HG03175 (cell line): Measurements from ENCODE around the gene PPP6R3.
"Not testable (repeated sequence)": the region's sequence is repeated elsewhere in the genome, so short reads cannot be mapped to it uniquely, and the experiment has no call there.

Source experiments
- ATAC-seq: cut with Tn5 transposase; IDR thresholded peaks from one replicate; pipeline ENCODE4 v1.9.1; 2021; ENCODE audit warnings: mild to moderate bottlenecking, moderate library complexity; ENCODE audit not compliant: unreplicated experiment

The PPP6R3 gene

GRCh38 chr11:68454767-68455166 lies 5.8 kb upstream of the PPP6R3 start:
- ATAC-seq, result no peak

DNA sequence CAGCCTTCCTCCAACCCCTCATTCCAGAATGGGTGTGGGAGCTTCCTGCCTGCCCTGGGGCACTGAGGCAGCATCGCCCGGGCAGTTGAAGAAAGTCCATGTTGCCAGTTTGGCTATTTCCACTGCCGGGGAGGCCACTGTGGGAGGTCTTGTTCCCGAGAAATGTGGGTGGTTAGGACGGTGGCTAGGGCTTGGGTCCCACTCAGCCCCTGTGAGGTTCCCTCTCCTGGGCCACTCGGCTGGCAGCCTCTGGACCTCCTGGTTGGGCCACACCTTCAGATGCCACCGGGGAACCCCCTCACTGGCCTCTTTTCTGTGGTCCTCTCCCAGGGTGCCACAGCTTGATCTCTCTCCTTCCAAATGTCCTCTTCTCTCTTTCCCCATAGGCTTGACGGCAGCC lies 5.1 kb upstream of the PPP6R3 start:
- no peak for ATAC-seq

- no peak for ATAC-seq
Measured at GRCh38 chr11:68457216-68457897, 3.2 kb upstream of the PPP6R3 start.

DNA sequence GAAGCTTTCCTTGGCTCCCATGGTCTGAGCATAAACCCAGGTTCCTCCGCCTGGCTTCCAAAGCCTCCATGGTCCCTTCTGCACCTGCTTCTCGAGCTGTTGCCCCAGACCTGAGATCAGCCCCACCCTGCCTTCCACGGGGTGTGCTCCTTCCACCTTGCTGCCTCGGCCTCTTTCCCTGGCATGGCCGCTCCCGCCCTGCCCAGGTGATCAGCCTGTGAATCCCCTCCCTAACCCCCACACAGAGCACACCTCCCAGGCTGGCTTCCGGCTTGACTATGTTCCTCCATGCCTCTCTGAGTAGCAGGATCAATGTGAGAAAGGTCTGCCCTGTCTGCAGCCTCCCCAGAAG lies 2.7 kb upstream of the PPP6R3 start:
- no peak for ATAC-seq

- not testable (repeated sequence) for ATAC-seq
Measured at GRCh38 chr11:68458340-68458739, 2.2 kb upstream of the PPP6R3 start.

DNA sequence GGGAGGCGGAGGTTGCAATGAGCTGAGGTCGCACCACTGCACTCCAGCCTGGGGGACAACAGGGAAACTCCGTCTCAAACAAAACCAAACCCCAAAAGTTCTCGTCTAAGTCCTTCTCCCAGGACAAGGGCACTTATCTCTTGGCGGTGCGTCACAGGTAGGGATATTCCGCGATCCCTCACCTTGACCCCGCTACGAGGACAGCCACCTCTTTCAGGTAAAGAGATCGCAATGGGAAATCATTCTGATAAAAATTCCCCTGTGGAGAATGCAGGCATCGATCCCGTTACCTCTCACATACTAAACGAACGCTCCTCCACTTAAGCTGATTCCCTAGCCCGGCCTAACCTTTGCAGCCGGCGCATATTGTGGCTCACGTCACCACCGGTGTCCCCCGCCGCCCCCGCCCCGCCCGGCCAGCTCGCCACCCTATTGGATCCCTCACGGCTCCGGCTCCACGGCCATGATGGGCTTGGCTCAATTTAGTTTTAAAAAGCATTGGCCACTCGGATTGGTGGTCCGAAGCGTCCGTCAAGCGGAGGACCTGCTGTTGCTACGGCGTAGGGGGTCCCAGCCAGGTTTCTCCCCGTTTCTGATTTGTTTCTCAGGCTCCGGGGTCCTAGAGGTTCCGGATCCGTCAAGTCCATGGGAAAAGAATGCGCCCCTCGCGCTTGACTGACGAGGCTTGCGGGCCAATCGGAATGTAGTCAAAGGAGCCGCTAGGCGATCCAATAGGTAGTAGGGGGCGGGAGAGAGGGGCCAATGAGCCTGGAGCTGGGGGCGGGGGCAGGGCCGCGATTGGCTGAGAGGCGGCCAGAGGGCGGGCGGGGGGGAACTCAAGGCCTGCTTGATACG lies 439 bp upstream of the PPP6R3 start:
- peak; percentile 85 for ATAC-seq

- ATAC-seq, result no peak
Measured at GRCh38 chr11:68461575-68461917, 994 bp downstream of the PPP6R3 start.

GRCh38 chr11:68463714-68464113 lies 3.2 kb downstream of the PPP6R3 start:
- ATAC-seq, result no peak

DNA sequence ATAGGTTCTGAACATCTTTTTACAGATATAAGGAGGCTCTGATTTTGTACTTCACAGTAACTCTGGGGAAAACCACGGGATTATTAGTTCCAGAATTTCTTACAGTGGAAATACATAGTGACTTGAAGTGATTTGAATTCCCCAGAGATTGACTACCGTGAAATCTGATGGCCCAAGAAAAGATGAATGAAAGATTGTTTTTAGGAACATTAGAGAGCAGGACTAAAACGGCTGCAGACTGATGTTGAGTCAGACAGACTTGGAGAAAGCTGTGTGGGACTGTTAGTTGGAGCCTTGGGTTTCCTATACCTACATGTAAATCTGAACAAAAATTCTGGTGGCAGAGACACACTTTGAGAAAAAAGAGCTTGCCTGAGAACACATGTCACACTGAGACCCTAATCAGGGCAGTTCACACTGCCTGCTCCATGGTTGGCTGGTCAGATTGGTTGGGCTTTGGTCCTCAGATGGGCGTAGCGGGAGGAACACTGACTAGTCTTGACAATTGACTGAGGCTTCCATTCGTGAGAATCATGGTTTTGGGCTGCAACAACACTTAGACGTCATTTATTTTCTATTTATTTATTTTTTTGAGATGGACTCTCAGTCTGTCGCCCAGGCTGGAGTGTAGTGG lies 6.8 kb downstream of the PPP6R3 start:
- no peak for ATAC-seq

DNA sequence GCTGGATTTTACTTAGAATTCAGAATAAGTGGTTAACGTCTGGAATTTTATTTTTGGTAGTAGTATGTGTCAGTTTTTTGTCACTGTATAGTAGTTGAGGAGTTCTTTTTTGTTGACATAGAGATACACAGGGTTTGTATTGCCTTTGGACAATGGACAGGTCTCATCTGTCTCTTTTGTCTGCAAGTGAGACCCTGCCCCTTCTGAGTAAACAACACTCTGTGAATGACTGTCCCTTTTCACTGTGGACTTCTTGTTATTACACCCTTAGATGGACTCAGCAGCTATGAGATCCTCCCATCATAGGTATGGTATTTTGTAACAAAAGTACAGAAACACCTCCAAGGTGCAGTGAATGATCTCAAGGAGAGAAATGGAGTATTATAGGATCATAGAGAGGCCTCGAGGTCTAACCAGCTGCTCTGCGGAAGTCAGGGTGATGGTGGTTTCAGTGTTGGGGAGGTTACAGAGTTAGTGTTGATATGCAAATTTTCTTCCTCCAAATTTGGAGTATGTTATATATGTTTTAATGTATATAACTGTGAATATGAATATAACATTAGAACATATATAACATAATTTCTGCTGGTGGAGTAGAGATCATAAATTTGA lies 7.8 kb downstream of the PPP6R3 start:
- no peak for ATAC-seq

DNA sequence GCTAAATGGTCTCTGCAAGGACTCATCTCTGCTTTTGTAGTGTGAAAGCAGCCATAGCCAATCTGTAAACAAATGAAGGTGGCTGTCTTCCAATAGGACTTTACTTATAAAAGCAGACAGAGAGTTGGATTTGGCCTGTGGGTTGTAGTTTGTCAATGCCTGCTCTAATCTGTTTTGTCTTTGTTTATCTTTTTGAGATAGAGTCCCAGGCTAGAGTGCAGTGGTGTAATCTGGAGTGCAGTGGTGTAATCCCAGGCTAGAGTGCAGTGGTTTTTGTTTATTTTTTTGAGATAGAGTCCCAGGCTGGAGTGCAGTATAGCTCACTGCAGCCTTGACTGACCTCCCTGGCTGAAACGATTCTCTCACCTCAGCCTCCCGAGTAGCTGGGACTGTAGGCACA lies 8.6 kb downstream of the PPP6R3 start:
- no peak for ATAC-seq

GRCh38 chr11:68469642-68470041 lies 9.1 kb downstream of the PPP6R3 start:
- no peak for ATAC-seq

DNA sequence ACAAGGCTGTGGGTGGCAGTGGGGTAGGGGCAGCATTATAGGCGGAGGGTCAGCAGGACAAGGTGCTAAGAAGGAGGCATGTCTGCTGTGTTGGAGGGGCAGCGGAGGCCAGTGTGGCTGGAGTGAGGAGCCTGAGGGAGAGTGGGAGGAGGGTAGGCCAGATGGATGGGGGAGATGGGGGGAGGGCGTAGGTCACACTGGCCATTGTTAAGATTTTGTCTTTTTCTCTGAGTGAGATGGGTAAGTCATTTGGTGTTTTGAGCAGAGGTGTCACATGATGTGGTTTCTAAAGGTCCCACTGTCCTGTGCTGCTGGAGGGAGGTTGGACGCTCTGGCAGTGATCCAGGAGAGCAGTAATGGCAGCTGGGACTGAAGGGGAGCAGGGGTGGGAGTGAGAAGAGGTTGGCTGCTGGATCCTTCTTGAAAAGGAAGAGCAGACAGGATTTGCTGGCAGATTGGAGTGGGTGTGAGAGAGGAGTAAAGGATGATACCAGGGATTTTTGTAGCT lies 9.8 kb downstream of the PPP6R3 start:
- ATAC-seq, result no peak

DNA sequence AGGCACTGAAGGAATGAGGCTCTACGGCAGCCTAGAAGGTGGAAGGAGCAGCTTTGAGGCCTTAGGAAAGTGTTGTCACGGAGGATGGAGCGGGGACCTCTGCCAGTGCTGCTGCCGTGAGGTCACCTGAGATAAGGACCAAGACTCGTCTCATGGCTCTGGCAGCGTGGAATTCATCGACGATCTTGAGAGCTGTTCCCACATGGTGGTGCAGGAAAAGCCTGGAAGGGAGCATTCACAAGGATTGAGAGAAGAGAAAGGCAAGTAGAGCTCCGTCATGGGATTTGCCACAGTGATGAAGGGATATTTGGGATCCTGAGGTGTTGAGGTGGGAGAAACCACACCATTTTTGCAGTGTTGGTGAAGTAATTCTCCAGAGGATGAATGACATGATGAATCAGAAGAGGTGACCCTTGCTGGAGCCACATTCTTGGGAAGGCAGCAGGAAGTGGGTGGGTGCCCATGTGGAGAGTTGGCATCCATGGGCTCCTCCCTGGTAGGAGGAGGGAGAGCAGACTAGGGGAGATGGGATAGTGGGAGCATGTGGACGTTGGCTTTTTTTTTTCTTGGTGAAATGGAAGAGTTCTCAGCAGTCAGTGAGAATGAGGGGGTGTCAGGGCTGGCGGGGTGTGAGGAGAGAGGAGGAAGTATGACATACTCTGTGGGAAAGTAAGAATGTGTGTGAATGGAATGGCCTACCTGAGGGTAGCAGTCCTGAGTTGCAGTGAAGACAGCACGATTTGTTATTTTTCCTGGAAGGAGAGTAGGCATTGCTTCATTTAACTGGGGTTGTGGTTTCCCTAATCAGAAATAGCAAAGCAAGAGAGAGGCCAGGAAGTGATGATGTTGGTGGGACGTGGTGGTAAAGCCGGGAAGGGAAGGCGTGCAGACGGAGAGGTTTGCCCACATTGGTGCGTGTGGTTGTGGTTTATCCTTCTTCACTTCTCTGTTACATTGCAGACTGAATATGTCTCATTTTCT lies 11.1 kb downstream of the PPP6R3 start:
- no peak for ATAC-seq

- no peak for ATAC-seq
Measured at GRCh38 chr11:68472778-68473177, 12.2 kb downstream of the PPP6R3 start.

DNA sequence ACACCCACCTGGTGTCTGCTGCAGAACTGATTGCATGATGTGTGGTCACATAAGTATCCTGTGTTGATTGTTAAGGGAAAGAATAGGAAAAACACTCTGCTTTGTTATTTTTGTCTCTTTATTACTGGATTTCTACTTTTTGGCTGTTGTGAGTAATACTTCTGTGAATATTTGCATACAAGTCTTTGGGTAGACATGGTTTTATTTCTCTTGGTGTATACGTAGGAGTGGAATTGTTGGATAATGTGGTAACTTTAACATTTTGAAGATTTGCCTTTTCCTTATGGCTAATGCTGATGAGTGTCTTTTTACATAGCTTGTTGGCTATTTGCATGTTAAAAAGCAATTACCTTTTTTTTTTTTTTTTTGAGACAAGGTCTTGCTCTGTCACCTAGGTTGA lies 13.1 kb downstream of the PPP6R3 start:
- no peak for ATAC-seq

- not testable (repeated sequence) for ATAC-seq
Measured at GRCh38 chr11:68475626-68476025, 15.1 kb downstream of the PPP6R3 start.

DNA sequence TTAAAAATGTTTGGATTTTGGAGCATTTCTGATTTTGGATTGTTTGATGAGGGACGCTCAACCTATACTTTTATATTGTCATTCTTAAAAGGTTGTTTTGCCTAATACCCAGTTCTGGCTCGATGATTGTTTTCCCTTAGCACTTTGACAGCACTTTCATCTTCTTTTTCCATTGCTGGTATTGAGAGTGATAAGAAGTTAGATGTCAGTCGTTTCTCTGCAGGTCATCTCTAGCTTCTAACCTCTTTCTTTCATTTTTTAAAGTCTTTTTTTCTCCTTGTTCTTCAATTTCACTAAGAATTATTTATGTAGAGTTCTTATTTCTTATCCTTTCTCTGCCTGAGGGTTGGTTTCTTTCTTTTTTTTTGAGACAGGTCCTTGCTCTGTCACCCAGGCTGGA lies 18.8 kb downstream of the PPP6R3 start:
- ATAC-seq, result no peak

GRCh38 chr11:68480193-68480592 lies 19.6 kb downstream of the PPP6R3 start:
- no peak for ATAC-seq

DNA sequence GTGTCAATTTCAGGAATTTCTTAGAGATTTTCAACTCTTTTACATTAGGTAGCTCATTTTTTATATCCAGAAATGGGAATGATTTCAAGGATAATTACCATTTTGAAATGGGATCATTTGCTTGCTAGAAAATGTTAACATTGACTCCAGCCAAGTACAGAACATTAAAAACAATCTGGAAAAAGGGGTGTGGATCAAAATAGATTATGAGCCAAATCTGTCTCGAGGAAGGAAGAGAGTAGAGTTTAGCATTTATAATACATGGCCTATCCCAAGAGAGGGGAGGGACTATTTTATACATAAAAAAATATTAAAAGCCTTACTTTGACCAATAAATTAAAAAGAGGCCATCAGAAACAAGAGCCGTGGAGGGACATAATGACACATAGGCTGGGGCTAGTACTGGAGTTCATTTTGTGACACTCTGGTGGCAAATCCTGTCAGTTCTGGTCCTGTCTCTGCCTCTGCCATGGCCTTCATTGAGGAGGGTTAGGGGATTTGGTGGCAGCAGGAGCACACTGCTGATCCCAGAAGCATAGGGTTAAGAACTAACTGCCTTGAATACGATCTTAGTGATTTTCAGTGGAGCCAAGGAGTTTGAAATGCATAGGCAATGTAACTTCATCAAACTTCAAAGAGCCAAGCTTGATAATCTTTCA lies 20.4 kb downstream of the PPP6R3 start:
- ATAC-seq, result no peak
